Activated CD4-positive, alpha-beta T cell treated with anti-CD3 and anti-CD28 coated beads, Interleukin-2, Interleukin-4, amounts not matched to agents 100 ng/mL and 50 ng/mL, durations not matched to agents 16 hours and 8 hours (primary cell): Measurements from ENCODE around the gene AGMO.

Experiments
- DNase-seq: peaks from one replicate; pipeline ENCODE4 v3.0.0-alpha.2; 2020; ENCODE audit warnings: low spot score

The AGMO gene

DNA sequence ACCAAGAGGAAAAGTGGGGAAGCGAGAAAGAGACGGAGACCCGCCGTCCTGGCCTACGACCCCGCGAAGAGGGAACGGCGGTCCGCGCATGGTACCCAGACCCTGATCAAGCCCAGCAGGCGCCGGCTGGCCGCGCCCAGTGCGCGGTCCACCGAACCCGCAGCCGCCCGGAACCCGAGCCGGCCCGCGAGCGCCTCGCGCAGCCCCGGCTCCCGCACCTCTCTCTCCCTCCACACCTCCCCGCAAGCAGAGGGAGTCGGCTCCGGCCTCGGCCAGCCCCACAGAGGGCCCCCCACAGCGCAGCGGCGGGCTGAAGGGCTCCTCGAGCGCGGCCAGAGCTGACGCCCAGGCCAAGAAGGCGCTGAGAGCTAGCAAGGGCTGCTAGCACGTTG, 164.7 kb downstream of the AGMO start:
- DNase-seq, result no peak

DNA sequence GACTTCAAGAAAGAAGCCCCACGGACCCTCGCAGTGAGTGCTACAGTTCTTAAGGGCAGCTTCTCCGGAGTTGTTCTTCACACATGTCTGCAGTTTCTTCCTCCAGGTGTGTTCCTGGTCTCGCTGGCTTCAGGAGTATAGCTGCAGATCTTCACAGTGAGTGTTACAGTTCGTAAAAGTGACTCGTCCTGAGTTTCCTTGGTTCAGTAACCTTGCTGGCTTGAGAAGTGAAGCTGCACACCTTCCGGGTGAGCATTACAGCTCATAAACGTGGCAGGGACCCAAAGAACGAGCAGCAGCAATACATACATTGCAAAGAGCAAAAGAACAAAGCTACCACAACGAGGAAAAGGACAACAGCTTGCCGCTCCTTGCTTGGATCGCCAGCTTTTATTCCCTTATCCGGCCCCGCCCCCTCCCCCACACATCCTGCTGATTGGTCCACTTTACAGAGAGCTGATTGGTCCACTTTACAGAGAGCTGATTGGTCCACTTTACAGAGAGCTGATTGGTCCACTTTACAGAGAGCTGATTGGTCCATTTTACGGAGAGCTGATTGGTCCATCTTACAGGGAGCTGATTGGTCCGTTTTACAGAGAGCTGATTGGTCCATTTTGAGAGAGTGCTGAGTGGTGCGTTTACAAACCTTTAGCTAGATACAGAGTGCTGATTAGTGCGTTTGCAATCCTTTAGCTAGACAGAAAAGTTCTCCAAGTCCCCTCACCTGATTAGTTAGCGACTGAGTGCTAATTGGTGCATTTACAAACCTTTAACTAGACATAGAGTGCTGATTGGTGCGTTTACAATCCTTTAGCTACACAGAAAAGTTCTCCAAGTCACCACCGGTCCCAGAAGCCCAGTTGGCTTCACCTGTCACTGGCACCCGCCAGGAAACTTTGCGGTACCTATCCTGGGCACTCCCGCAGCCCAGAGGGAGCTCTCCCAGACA, 165.3 kb downstream of the AGMO start:
- no peak for DNase-seq

DNA sequence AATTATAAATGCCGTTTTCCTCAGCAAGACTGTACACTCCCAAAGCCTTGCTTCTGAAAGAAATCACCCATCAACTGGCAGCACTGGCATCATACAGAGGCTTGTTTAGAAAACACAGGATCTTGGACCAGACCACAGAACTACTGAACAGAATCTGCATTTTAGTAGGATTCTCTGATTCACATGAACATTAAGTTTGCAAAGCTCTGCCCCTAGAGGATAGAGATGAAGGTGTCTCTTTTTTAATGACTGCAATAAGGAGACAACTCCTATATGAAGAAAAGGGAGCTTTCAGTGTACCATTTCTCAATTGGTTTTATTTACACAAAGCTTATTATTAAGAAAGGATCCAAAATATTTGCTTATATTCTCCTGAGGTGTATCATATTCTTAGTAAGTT, 172.7 kb downstream of the AGMO start:
- DNase-seq, result no peak

DNA sequence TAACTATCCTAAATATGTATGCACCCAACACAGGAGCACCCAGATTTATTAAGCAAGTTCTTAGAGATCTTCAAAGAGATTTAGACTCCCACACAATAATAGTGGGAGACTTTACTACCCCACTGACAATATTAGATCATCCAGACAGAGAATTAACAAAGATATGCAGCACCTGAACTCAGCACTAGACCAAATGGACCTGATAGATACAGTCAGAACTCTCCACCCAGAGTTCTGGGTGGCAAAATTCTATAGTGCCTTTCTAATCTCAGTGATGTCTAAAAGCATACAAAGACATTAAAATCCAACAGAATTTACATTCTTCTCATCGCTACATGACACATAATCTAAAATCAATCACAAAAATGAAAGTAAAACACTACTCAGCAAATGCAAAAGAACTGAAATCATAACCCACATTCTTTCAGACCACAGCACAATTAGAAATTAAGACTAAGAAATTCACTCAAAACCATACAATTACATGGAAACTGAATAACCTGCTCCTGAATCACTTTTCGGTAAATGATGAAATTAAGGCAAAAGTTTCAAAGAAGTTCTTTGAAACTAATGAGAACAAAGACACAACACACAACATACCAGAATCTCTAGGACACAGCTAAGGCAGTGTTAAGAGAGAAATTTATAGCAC, 183.2 kb downstream of the AGMO start:
- DNase-seq, result no peak

DNA sequence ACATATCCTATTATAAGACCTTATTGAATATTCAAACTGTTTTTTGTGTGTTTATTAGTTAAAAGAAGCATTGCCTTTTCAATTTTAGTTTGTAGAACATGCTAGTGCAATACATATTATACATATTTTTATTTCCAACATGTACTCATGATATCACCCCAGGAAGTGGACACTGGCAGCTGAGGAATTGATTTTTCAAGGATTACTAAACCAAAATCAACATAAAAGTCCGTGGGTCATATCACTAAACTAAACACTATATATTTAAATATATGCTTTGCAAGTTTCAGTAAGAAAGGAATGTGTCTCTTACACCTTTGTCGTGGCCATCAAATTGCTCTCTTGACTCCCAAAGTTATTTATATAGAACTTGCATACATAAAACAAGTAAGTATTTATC, 185.2 kb downstream of the AGMO start:
- no peak for DNase-seq

DNA sequence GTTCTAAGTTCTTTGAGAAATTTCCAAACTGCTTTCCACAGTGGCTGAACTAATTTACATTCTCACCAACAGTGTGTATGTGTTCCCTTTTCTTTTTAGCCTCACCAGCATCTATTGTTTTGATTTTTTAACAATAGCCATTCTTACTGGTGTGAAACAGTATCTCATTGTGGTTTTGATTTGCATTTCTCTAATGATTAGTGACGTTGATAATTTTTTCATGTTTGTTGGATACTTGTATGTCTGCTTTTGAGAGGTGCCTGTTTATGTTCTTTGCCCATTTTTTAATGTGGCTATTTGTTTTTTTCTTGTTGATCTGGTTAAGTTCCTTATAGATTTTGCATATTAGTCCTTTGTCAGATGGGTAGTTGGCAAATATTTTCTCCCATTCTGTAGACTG, 191.4 kb downstream of the AGMO start:
- no peak for DNase-seq

DNA sequence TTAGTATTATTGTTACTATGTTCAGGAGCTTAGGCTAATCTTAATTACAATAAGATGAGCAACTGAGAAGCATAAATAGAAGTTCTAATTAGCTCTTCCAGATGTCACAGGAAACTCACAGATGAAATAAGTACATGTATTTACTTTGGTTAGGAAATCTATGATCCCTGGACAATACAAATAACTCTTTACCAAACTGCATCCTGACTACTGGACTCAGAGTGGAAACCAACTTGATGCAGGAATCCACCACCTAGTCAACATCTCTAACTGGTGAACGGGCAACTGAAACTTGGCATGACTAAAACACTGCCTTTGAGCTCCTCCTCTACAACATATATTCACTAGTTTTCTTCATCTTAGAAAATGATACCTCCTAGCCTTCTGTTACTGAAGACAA, 193.2 kb downstream of the AGMO start:
- DNase-seq, result no peak

DNA sequence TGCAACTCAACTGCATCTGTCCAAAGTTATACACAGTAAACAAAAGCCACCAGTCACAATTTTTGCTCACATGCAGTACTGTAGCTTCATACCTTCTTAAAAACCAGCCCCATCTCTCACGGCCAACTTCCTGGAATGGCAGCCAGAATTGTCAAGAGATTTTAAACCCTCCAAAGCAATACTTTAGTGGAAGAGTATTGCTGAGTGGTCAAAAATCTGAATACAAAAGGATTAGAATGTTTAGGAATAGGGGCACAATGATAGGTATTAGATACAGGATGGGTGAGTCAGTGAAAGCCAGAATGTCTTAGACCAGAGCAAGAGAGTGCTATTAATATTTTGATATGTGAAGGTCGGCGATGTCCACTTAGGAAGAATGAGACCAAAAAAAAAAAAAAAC, 193.9 kb downstream of the AGMO start:
- no peak for DNase-seq

DNA sequence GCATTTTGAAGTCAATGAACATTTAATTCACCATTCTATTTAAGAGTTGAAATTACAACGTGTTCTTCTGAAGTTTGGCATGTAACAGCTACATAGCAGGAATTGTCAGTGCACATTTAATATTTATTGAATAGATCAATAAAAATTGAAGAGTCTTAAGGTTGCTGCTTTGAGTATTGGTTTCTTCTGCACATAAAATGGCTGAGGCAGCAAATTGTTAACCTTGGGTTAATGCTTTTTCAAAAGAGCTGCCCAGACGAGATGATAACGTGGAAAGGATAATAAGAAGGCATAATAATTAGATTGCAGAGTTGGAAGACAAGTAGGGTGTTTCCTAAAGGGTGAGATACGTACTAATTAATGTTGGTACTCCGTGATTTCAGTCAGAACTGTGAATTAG, 203.7 kb downstream of the AGMO start:
- DNase-seq, result no peak

DNA sequence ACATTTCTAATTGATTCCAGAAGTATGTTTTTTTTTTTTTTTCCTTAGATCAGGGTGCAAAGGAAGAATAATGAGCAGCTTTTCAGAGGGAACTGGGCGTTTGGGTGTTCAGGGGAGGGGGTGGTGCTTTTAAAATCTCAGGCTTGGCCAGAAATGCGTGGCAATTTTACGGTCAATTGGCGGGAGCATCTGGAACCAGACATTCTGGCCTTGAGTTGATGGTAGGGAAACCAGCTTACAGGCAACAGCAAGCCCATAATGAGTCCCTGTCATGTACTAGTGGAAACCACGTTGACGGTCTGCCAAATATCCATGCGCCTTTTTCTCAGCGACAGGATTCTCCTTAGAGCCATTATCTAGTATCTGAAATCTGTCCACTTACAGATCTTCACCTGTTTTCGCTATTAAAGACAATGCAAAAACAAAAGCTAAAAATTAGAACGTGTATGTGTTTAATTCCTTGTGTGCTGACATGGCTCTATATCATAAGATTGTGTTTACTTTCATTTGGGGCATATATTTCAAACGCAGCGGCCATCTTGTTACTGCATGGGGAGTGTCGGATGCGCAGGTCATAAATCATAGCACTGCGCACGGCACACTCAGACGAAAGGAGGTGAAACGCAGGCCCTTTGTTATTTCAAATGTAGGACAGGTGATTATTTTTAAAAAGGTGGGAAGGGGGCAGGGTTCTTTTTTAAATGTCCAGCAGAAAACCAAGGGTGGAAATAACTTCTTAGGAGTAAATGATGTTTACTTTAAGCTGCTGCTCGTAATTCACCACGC, 209.2 kb downstream of the AGMO start:
- no peak for DNase-seq

DNA sequence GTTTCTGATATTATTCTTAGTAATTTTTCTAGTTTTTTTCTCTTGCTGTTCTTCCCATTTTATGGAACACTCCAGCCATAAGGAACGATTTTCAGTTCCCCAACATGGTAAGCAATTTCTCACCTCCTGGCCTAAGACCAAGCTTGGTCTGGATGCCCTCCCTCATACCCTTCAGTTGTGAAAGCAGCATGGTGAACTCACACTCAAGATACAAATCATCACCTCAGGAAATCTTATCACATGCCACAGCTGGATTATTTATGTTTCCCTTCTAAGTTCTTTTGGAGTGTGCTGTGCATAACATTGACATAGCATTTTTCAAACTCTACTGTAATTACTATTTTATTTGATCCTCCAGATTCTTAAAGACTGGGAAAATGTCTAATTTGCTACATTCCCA, 216.6 kb downstream of the AGMO start:
- DNase-seq, result no peak

DNA sequence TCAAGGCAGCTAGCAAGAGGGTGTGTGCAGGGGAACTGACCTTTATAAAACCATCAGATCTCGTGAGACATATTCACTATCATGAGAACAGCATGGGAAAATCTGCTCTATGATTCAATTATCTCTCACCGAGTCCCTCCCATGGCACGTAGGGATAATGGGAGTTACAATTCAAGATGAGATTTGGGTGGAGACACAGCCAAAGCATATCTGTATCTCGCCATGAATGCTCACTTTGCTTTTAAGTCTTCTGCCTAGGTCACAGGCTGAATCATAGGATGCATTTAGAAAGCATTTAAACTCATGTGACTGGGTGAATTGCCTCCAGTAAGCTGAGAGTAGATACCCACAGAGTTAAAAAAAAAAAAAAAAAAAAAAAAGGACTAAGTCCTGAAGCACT, 220.0 kb downstream of the AGMO start:
- no peak for DNase-seq

DNA sequence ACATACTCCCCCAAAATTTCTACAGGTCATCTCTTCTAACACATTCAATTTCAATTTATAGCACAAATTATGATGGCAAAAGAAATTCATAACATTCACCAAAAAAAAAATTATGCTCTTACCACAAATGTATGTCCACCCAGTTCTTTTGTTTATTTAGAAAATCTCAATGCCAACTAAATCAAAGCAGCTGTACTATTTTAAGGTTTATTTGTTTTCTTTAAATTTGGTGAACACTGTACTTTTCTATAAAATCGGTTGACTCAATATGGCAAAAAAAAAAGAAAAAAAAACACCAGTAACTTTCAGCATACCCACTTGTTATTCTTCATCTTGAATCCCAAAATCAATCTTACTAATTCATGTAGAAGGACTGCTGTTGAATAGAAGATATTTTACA, 225.7 kb downstream of the AGMO start:
- DNase-seq, result no peak

DNA sequence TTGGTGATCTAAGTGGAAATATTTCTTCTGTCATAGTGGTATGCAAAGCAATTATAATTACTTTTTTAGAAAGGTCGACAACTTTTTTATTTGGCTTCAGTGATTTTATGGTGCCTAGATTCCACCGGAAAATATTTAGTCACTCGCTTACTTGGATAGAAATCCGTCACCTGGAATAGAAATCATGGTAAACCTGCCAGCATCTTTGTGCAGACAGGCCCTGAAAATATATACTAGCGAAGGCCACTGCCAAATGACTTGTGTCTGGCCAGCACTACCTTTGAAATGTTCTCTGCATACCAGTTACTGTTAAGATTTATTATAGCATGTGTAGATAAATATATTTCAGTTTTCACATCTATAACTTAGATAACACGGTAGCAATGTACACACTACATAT, 226.4 kb downstream of the AGMO start:
- DNase-seq, result no peak

DNA sequence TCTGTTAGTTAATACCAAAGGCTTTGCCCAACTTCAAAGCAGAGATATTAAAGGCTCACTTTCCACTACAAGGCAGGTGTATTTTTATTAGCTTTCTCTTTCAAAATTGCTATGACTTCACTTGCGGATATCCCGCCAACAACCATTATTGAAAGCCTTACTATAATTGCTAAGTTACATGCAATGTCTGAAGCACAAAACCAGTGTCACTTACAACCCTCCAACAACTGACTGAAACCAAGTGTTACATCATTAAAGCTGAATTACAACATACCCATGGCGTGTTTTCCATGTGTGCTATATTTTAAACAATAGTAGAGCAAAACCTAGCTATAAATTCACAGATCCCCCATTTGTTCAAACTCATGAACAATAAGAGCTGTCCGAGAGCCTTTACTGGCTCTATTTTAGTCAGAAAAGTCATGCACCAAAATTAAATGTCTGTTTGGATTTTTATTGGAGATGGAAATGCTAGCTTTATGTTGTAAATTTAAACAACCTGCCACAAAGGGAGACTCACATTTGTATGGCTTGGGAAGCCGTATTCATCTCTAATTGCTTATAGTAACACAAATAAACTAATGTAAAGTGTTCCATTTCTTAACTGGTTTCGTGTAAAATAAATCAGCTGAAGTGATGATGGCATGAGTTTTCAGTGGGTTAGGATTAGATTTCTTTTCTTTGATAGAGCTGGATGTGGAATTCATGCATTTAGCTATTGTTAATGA, 227.1 kb downstream of the AGMO start:
- DNase-seq, result no peak

DNA sequence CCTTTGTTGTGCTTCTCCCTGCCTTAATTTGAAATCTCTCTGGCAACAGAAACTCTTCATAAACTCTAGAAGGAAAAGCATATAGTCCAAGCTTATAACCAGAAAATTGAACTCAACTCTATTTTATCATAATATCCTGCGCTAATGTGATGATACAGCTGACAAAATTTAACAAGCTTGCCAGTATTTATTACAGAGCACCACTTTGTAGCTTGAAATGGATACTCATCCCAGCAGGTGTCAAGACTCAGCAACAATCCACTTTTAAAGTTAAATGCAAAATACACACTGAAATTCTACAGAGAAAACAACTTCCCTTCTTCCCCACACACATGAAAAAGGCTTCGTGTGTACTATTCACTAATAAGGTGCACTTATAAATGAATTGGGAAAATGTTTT, 228.9 kb downstream of the AGMO start:
- DNase-seq, result no peak

DNA sequence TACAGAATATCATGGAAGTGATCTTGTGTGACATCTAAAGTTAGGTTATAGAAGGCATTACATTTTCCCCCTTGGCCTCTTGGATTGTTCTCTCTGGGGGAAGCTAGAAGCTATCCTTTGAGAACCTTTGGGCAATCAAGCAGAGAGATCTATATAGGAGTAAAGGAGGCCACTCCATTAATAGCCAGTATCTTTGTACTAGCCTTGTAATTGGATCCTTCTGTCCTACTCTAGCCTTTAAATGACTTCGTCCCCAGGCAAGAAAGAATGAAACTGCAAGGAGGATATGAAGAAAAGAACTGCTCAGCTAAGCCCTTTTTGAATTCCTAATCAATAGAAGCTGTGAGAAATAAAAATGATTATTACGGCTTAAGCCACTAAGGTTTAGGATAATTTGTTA, 230.9 kb downstream of the AGMO start:
- DNase-seq, result no peak

DNA sequence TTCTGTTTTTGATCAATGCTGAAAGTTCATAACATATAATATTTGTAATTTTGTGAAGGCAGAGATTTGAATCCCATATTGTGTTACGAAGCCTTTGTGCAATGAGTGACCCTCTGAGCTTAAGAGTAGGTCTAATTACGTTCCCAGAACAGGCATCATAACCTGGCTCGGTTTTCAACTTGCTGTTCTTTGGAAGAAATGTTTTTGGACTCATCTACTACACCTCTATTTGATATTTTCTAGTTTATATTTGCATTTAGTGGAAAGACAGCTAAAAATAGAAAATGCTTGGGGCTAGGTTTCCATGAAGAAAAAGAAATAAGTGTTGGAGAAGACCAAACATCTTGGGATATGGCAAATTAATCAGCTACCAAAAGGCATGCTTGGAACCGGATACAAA, 234.8 kb downstream of the AGMO start:
- DNase-seq, result no peak

DNA sequence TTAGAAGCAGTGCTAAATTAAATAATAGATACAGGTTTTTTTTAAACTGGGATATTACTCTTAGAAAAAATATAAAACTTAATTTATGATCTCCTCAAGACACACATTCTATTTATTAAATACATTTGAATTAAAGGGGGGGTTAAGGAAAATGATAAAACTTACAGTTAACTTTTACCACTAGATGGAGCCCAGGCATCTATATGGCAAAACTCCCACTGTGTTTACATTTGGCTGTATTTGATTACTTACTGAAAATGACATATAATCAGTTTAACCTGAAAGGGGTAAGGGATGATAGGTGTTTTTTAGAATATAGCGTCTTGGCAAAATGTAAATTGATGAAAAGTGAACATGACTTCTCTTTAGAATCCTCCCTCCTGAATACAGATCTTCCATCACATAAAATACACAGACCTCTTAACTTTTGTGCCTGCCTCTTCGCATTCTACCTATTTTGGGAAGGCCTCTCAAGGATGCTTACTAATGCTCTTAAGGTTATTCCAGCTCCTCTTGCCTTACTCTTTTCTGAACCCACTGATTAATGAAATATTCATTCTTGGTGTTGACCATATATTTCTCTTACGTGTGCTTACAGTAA, 235.7 kb downstream of the AGMO start:
- no peak for DNase-seq

DNA sequence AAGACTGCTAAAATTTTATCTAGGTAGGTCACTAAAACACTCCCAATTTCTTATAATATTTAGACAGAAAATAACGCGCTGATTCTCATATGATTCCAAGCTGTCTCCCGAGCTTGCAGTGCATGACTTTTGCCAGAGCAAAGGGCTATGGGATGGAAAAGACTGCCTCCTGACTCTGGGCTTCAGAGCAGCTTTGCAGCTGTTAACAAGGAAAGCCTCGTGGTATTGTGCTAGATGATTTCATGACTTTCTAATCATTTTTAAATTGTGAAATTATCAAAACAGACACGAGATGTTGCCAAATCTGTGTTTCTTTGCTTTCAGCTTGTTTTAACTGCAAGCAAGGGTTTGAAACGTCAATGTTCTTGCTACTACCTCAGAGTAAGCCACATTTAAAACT, 238.3 kb downstream of the AGMO start:
- no peak for DNase-seq

DNA sequence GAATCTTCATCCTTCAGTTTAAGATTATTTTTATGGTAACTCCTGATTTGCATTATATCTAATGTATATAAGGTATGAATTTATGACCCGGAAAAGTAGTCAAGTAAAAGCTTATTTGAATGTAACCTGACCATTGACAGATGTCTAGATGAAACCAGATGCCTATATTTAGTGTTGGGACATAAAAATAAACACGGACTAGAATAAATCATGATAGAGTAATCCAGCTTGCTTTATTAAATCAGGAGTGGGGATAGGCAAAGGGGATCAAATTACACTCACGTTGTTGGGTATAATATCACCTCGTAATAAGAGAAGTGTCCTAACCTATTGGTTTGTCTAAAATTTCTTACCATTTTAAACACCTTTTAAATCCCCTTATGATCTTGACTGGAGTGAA, 244.6 kb downstream of the AGMO start:
- DNase-seq, result no peak

DNA sequence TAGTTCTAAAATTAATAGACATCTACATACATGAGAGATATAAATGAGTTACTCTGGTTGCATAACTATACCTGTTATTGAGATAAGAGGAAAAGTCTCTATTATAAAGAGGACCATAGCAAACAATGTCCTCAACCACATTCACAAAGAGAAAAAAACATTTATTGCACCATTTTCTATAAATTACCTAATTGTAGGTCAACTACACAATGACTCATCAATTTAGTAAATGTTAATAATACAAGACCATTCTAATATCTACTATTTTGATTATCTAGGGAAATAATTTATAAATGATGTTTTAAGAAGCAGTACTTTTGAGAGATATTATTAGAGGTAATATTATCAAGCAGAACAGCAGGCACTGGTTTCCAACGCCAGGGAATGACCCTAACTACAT, 246.1 kb downstream of the AGMO start:
- DNase-seq, result no peak
